HG03060 (cell line): ENCODE measurements around the gene MCU.
"Not testable (repeated sequence)": the region's sequence is repeated elsewhere in the genome, so short reads cannot be mapped to it uniquely, and the experiment has no call there.

Experiments used
- ATAC-seq: cut with Tn5 transposase; IDR thresholded peaks from one replicate; pipeline ENCODE4 v1.9.1; 2021; ENCODE audit warnings: low read depth, moderate number of reproducible peaks; ENCODE audit not compliant: unreplicated experiment

MCU gene

DNA sequence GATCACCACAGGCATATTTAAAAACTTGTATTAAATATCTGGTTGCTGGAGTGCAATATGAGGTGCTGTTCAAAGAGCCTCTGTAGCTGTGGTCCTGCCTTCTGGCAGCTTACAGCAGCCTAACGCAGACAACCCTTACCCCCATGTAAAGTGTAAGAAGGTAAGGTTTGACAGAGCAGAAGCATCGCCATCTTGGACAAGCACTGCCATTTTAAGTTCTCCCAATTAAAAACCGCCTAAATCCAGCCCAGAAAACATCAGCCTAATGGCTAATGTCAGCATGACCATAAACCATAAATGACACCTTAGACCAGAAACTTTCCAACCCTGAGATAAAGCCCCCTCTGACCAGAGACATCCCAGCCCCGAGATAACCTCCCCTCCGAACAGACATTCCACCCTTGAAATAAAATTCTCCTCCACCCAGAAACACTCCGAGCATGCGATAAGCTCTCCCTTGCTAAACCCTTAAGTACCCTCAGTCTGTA lies 196.3 kb downstream of the MCU start:
- ATAC-seq = no peak

DNA sequence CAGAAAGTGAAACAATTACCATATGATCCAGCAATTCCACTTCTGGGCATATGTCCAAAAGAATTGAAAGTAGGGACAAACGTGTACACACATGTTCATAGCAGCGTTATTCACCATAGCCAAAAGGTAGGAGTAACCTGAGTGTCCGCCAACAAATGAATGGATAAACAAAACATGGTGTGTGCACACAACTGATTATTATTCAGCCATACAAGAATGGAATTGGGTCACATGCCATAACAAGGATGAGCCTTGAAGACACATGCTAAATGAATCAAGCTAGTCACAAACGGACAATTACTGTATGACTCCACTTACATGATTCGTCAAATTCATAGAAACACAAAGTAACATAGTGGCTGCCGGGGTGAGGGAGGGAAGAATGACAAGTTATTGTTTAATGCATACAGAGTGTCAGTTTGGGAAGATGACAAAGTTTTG lies 197.5 kb downstream of the MCU start:
- ATAC-seq = no peak

DNA sequence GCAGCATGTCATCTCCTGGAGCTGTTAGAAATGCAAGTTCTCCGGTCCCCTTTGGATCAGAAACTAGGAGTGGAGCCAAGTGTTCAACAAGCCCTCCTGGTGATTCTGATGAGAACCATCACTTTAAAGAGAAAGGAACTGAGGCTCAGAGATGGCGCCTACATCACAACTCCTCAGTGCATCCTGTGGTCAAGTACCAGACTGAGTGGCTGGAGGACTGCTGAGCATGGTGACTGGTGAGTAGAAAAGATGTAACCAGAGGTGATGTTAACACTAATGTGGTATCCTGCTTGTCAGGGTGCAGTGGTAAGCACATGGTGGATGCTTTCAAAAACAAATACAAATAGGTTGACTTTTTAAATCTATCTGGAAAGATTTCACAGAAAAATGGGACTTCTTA lies 198.1 kb downstream of the MCU start:
- no peak for ATAC-seq

DNA sequence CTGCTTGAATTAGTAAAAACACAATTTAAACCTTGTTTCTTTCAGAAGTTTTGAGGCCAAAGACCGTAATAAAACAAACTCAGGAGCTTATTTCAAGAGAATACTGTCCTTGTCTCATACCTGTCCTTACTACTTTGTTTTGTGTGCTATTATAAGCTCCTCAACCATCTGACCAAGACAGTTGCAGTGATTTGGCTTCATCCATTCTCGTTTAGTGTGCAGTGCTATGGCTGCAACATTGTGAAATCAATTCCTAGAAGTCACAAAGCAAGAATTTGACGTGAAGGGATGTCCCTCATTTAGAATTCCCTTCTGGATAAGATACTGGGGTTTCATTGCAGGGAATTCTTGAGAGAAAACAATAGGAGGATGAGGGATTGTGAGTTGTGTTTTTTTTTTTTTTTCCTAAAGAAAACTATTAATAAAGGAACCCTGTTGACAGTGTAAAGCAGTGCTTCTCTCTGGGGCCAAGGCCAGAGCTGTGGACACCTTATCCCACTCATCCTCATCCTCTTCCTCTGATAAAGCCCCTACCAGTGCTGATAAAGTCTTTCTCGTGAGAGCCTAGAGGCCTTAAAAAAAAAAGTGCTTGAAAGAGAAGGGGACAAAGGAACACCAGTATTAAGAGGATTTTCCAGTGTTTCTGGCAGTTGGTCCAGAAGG lies 201.3 kb downstream of the MCU start, which contains the start of gene OIT3:
TSS of gene OIT3 (plus strand) at position 604 of the 663 bp plus-strand sequence. CDS start 60 bp downstream, outside the sequence.
- ATAC-seq = no peak

DNA sequence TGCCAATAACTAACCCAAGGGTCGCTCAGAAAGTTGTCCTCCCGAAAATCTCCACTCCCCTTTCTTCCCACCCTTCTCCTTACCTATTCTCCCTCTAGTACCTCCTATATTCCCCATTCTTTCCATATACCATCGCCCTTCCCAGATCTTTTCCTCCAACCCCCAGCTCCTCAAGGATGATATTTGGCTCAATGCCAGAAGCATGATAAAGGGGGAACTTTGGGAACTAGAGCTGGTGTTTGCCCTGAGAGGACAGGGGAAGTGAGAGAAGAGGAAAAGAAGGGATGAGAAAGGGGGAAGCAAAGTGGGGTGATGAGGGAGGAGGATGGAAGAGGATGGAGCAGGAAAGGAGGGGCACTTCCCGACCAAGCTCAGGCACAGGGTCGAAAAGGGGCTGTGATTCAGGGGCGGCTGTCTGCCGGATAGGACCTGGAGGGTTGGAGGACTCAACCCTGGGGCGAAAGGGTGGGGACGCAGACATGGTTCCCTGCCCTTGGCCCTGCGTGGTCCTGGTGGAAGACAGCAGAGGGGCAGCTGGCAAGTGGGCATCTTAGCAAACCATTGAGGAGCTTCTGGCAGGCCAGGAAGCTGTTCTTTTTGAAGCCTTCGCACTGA lies 203.4 kb downstream of the MCU start:
- no peak for ATAC-seq

DNA sequence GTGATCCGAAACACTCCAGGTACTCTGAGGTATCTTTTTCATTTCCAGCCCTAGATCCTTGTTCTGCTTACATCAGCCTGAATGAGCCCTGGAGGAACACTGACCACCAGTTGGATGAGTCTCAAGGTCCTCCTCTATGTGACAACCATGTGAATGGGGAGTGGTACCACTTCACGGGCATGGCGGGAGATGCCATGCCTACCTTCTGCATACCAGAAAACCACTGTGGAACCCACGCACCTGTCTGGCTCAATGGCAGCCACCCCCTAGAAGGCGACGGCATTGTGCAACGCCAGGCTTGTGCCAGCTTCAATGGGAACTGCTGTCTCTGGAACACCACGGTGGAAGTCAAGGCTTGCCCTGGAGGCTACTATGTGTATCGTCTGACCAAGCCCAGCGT lies 206.7 kb downstream of the MCU start:
- no peak for ATAC-seq

DNA sequence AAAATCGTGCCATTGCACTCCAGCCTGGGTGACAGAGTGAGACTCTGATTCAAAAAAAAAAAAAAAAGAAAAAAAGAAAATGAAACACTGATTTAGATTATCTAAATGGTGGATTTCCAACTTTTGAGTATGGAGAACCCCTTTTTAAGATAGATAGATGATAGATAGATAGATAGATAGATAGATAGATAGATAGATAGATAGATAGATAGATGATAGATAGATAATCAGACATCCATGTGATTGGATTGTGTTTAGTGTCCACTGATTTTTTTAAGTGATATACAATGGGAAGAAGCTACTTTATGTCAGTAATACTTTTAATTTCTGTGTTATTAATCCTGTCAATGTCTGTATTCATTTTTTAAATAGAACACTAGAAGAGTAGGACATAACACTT lies 207.6 kb downstream of the MCU start:
- no peak for ATAC-seq

DNA sequence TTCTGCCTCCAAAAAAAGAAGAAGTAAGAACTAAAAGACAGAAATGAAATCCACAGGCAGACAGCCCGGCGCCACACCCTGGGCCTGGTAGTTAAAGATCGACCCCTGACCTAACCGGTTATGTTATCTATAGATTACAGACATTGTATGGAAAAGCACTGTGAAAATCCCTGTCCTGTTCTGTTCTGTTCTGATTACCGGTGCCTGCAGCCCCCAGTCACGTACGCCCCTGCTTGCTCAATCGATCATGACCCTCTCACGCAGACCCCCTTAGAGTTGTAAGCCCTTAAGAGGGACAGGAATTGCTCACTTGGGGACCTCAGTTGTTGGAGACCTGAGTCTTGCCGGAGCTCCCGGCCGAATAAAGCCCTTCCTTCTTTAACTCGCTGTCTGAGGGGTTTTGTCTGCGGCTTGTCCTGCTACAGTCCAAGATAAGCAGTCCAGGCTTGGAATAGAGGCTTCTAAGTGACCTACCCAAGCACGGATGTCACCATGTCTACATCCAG lies 212.1 kb downstream of the MCU start:
- ATAC-seq = not testable (repeated sequence)

DNA sequence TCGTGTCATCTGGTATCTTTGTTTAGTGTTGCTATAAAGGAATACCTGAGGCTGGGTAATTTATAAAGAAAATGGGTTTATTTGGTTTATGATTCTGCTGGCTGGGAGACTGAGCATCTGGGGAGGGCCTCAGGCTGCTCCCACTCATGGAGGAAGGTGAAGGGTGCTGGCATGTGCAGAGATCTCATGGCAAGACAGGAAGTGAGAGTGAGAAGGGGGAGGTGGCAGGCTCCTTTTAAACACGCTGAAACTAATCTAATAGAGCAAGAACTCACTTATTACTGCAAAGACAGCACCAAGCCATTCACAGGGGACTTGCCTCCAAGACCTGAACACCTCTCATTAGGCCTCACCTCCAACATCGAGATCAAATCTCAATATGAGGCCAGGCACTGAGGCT lies 212.9 kb downstream of the MCU start:
- no peak for ATAC-seq

DNA sequence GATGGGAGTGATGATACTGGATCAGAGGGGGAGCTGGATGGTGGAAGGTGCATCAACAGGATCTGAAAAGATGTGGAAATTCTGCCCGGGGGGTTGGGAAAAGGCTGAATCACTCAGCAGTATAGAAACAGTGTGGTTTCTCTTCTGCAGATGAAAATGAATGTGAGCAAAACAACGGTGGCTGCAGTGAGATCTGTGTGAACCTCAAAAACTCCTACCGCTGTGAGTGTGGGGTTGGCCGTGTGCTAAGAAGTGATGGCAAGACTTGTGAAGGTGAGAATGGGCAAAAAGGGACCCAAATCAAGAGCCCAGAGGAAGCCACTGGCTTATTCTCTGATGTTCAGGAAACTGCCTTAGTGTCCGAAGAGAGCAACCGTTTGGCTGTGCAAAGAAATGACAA lies 214.5 kb downstream of the MCU start:
- no peak for ATAC-seq

DNA sequence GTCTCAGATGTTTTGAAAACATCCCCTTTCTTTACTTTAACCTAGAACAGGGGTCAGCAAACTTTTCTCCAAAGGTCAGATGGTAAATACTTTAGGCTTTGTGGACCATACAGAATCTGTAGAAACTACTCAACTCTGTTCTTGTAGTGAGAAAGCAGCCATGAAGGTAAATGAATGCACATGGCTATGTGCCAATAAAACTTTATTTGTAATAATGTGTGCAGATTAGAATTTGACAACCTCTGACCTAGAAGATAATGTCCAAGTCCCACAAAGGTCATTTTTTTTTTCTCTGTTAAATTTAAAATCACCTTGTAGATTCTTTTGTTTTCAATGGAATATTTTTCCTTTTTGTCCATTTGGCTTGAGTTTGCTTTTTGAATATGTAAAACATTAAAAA lies 218.8 kb downstream of the MCU start:
- no peak for ATAC-seq

DNA sequence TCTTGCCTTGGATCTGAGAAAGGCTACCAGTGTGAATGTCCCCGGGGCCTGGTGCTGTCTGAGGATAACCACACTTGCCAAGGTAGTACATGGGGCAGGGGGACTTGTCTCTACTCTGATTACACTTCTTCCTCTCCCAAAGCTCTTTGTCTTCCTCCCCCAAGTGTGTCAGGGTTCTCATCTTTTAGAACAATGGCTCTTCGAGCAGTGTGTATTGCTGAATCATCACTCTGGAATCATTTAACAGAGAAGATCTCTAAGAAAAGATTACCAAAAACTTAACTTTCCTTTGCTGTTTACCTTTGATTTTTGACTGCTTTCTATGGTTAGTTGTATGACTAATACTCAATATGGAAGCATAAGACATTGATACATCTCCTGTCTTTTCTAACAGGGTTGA lies 219.8 kb downstream of the MCU start:
- ATAC-seq = no peak

DNA sequence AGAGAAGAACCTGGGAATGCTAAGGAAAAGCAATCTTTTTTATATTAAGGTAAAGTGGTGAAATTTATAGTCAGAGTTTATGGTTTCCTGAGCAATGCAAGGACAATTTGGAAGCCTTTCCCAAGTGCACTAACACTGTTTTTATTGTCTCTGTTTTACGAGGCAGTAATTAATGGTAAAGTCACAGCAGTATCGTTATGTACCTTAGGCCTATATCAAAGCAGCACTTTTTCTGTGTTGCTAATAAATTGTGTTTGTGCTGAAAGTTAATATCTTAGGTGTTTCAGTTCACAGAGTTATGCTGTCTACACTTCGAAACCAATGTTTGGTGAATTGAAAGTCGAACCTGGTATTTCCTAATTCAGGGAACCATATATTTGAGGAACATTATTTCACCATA lies 220.8 kb downstream of the MCU start:
- ATAC-seq = no peak

DNA sequence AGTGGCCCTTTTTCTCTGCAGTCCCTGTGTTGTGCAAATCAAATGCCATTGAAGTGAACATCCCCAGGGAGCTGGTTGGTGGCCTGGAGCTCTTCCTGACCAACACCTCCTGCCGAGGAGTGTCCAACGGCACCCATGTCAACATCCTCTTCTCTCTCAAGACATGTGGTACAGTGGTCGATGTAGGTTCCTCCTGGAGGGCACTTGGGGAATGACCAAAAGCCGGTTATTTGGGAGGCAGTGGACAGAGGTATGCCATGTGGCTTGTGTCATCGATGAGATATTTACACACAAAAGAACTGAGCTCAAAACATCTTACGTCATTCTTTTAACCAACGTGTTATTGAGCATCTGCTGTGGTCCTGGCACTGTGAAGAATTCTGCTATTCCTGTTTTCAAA lies 221.3 kb downstream of the MCU start:
- ATAC-seq = no peak

DNA sequence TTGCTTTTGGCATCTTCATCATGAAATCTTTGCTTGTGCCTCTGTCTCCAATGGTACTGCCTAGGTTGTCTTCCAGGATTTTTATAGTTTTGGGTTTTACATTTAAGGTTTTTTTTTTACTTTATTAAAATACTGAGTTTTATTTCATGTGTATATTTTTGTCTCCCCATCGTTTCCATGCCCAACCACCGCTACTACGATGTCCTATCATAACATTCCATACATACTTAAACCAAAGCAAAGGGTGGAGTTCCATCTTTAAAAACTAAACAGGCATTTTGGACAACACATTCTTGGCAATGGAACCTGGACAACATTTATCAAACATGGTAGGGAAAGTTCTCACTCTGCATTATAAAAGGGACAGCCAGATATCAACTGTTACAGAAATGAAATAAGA lies 225.3 kb downstream of the MCU start:
- not testable (repeated sequence) for ATAC-seq

DNA sequence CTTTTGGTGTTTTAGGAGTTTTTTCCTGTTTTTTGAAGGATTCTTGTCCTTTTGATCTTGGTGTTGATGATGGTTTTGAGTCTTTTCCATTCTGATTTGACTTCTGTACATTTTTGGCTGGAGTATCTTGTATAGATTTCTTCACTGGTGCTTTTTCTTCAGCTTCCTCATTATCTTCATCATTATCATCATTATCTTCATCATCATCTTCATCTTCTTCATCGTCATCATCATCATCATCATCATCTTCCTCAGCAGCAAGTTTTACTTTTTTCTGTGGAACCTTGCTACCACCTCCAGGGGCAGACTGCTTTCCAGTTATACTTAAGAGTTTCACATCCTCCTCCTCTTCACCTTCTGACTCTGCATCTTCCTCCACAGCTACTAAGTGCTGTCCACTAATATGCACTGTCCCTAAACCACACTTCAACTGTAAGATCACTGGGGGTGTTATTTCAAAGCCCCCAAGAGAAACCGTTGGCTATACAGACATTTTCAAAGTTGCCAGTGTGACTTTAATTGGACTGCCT lies 225.9 kb downstream of the MCU start:
- ATAC-seq = not testable (repeated sequence)

DNA sequence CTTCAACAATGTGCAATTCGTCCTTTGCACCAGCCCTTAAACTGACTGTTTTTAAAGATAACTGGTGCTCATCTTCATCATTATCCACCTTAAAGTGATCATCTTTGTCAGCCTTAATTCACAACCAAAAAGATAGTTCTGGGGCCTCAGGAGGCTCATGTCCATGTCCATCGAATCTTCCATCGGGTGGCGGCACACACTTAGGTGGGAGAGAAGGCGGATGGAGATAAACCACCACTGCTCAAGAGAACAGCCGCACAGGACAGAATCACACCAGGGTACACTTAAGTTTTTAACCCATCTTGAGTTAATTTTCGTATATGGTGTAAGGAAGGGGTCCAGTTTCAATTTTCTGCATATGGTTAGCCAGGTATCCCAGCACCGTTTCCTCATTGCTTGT lies 226.4 kb downstream of the MCU start:
- no peak for ATAC-seq

DNA sequence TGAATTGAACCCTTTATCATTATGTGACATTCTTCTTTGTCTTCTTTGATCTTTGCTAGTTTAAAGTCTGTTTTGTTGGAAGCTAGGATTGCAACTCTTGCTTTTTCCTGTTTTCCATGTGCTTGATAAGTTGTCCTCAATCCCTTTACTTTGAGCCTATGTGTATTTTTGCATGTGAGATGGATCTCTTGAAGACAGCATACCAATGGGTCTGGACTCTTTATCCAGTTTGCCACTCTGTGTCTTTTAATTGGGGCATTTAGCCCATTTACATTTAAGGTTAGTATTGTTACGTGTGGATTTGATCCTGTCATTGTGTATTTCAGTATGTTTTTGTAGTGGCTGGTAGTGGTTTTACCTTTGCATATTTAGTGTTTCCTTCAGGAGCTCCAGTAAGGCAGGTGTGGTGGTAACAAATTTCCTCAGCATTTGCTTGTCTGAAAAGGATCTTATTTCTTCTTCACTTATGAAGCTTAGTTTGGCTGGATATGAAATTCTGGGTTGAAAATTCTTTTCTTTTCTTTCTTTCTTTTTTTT lies 229.3 kb downstream of the MCU start:
- ATAC-seq = not testable (repeated sequence)

DNA sequence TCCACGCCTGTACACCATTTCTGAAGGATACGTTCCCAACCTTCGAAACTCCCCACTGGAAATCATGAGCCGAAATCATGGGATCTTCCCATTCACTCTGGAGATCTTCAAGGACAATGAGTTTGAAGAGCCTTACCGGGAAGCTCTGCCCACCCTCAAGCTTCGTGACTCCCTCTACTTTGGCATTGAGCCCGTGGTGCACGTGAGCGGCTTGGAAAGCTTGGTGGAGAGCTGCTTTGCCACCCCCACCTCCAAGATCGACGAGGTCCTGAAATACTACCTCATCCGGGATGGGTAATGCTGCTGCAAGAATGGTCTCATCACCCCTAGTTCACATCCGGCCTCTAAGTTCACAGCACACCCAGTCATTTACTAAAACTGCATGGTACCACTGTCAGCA lies 232.4 kb downstream of the MCU start:
- ATAC-seq = no peak

DNA sequence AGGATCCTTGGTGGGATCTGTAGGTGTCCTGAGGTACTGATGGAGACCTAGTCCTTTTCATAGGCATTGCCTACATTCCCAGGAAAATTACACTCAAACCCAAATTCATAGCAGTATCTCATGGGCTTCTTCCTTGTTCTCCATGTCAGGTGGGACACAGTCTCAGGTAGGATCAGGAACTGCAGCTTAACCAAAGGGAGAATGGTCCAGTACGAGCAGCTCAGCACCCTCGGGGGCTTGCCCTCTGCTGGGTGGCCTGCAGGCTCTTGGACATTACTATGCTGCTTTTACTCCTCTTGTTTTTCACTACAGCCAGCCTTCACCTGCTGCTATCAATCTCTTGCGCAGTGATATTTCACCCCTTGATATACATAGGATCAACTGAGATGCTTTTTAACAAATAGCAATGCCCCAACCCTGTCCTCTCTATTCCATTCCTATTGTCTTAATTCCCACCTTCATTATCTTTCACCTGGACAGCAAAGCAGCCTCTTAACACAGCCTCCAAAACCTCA lies 234.1 kb downstream of the MCU start:
- ATAC-seq = no peak

DNA sequence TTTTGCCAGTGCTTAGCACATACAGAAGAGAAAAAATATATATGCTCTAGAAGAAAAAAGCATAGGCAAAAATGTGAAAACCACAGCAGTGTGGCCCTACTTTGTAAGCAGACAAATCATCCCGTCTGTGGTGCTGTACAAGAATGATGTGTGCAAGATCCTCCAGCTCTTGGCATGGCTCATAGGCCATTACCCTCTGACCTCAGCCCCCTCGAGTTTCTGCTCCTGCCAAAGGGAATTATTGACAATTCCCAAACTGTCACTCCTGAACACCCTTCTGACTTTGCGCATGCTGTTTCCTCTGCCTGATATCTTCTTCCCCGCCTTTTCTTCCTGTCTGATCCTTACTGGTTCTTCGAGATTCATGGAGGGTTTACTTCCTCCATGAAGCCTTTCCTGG lies 235.5 kb downstream of the MCU start:
- ATAC-seq = no peak
